ENCODE results near the gene GSPT1.

GRCh38 chr16:11896486-11897176 lies 19.1 kb downstream of the GSPT1 start:
- TF ChIP-seq, protein P1, sequence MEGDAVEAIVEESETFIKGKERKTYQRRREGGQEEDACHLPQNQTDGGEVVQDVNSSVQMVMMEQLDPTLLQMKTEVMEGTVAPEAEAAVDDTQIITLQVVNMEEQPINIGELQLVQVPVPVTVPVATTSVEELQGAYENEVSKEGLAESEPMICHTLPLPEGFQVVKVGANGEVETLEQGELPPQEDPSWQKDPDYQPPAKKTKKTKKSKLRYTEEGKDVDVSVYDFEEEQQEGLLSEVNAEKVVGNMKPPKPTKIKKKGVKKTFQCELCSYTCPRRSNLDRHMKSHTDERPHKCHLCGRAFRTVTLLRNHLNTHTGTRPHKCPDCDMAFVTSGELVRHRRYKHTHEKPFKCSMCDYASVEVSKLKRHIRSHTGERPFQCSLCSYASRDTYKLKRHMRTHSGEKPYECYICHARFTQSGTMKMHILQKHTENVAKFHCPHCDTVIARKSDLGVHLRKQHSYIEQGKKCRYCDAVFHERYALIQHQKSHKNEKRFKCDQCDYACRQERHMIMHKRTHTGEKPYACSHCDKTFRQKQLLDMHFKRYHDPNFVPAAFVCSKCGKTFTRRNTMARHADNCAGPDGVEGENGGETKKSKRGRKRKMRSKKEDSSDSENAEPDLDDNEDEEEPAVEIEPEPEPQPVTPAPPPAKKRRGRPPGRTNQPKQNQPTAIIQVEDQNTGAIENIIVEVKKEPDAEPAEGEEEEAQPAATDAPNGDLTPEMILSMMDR (IDR thresholded peaks at IDR 0.05) = no peak
- no peak for TF ChIP-seq POLR2A (IDR thresholded peaks at IDR 0.05)

Data from body of pancreas (tissue), 4 donors.